HG03575 (cell line): ENCODE measurements around the gene PDE5A.
"Not testable (repeated sequence)": the region's sequence is repeated elsewhere in the genome, so short reads cannot be mapped to it uniquely, and the experiment has no call there.

Experiments
- ATAC-seq: cut with Tn5 transposase; IDR thresholded peaks from one replicate; pipeline ENCODE4 v1.9.1; 2021; ENCODE audit not compliant: unreplicated experiment, insufficient number of reproducible peaks, low FRiP score; ENCODE audit errors: extremely low read depth

Gene PDE5A

DNA sequence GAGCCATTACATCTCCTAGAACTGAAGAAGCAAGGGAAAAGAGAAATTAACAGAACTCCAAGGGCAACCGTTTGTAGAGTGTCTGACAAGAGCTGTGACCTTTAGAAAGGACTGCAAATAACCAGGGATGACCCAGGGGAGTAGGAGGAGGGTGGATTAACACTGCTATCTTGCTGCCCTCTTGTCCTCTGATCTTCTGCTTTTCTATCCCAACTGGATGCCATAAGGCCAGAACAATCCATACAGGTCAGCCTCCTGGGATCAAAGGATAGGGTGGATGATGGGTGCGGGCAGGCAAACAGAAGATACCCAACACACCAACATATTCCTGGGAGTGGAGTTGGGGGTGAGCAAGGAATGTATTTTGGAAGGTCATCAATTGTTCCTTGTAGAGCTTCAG lies 19.8 kb upstream of the PDE5A start:
- no peak for ATAC-seq

DNA sequence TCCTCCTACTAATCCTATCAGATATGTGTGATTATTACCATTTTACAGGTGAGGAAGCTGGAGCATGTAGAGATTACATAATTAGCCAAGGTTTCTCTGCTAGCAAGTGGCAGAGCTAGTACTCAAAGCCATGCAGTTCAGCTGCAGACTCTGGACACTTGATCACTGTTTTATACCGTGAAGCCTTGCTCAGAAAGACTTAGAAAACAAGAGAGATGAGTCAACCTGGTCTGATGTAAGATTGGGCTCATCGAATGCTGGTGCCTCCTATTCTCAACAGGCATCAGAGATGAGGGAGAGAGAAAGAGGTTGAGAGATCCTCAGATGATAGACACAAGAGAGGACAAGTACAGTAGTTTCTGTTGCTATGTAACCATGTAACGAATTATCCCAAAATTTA lies 19.0 kb upstream of the PDE5A start:
- no peak for ATAC-seq

GRCh38 chr4:119646347-119647071 lies 17.9 kb upstream of the PDE5A start:
- no peak for ATAC-seq

DNA sequence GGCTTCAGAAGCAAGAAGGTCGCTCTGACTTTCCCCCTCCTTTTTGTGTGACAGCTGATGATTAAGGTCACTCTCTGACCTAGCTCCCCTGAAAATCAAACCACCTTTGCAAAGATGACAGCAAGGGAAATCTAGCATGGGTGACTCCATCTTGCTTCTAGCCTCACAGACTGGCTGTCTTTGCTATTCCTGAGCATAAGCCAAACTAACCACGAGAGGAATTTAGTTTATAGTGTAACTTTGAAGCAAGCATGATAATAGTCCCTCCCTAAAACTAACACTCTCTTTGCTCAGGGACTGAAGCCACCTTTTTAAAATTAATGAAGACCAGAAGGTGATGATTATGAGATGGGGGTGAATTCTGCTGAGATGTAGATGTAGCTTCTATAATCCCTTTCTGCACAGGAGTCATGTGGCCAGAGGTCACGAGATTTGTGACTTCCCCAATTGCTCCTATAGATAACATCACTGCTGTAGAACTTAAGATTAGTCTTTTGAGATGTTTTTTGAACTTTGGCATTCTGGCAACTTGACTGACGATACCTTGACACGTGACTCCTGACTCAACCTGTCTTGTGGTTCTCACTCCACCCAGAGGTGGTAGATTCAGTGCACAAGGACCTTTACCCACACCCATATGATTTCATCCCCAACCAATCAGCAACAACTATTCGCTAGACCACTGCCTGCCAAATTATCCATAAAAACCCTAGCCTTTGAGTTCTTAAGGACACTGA lies 14.9 kb upstream of the PDE5A start:
- no peak for ATAC-seq

DNA sequence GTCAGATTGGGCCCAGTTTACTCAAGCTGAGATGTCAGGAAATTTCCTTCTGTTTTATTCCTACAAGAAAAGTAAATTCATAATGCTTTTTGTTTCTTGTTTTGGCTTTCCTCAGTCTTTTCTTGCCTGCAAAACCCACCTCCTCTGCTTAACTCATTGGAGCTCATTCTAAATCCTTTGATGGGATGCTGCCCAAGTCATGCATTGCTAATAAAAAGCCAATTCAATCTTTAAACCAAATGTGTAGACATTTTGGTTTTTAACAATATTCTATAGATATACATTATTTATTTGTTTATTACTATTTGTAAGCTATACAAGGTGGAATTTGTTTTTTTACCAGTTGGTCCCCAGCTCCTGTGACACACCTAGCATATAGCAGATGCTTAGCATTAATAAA lies 13.2 kb upstream of the PDE5A start:
- no peak for ATAC-seq

GRCh38 chr4:119638359-119638758 lies 9.8 kb upstream of the PDE5A start:
- no peak for ATAC-seq

- ATAC-seq = not testable (repeated sequence)
Measured at GRCh38 chr4:119636851-119637250, 8.2 kb upstream of the PDE5A start.

DNA sequence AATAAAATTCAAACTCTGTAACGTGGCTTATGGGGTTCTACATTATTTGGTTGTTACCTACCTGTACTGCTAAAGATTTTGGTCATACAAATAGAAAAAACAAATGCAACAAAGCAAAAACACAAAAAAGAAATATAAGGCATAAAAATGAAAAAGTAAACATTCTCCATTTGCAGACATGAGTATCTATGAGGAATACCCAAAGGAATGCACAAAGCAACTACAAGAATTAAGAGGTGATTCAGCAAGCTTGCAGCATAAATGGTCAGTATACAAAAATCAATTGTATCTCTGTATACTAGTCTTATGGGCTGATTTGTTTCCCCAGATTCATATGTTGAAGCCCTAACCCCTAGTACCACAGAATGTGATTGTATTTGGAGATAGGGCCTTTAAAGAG lies 3.6 kb upstream of the PDE5A start:
- no peak for ATAC-seq

GRCh38 chr4:119629142-119629471 lies 503 bp upstream of the PDE5A start:
- ATAC-seq = peak; percentile 11

- ATAC-seq = no peak
Measured at GRCh38 chr4:119627267-119628255, 1.0 kb downstream of the PDE5A start.

- ATAC-seq = no peak
Measured at GRCh38 chr4:119626943-119627266, 1.7 kb downstream of the PDE5A start.

DNA sequence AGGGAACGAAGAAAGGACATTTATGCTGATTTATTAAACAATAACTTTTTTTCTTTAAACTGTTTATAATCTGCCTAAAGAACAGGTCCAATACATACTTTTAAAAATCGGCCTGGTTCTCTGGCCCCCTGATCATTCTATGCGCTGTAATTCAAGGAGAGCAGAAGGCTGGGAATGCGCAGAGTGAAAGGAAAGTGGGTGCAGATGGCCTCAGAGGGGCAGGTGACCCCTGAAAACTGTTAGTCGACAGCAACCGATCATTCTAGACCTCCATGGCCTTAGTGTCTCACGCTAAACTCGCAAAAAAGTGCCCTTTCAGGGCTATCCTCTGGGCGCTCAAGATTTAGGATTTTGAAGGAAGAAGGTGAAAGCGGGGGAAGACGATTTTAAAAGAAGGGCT lies 2.2 kb downstream of the PDE5A start:
- no peak for ATAC-seq

DNA sequence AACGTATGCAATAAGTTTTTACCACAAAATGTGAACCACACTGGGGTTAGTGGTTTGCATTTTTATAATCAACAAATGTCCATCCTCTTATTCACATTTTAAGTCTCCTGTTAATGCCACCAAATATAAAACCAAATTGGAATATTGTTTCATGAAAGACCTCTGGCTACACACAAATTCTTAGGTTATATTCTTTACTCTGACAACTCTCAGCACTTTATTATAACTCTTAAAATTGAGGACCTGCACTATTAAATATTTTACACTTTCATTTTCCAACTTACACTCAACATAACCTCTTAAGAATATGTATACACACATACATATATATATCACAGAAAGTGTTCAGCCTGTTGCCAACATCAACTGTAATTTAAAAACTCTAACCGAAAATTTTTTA lies 2.8 kb downstream of the PDE5A start:
- no peak for ATAC-seq

GRCh38 chr4:119624356-119624755 lies 4.2 kb downstream of the PDE5A start:
- no peak for ATAC-seq

- ATAC-seq = no peak
Measured at GRCh38 chr4:119623025-119623424, 5.6 kb downstream of the PDE5A start.

DNA sequence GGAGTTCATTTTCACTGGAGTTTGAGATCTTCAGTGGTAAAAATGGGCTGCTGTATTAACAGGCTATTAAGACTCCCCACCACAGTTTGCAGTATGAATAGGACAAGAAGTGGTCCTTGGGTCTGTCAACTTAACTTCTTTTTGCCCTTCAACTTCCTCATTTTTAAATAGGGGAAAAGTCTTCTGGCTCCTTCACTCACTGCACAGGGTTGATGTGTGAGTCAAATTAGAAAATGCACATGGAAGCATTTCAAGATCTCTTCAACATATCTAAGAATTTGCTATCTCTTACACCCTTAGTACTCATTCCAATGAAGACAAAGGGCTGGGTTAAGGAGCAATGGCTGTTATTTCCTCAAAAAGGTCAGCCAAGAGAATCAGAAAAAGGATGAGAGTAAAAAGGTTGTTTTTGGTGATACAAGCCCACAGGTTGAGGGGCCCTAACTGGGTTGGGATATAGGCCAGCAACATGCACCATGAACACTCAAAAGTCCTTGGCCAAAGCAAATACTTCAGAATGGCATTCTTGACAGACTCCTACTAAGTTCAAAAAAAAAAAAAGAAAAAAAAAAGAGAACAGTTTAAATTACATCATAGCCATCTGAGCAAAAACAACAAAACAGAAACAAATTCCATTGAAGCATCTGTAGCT lies 13.4 kb downstream of the PDE5A start:
- ATAC-seq = no peak

DNA sequence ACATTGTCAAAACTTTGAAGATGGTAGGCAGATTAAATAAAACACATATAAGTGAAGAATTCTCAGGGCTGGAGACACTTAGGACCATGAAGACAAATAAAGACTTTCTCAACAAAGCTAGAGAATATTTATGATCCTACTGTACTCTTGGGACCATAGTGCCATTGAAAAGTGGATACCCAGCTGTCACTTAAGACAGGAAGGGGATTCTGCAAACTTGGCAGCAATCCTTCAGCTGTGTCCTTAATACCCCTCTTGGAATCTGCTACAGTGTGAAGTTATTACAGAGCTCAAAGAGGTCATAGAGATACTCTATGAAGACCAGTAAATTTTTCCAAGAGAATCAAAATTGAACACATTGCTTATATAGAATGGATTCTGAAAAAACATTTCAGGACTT lies 24.3 kb downstream of the PDE5A start:
- no peak for ATAC-seq

GRCh38 chr4:119602366-119602765 lies 26.2 kb downstream of the PDE5A start:
- ATAC-seq = no peak

DNA sequence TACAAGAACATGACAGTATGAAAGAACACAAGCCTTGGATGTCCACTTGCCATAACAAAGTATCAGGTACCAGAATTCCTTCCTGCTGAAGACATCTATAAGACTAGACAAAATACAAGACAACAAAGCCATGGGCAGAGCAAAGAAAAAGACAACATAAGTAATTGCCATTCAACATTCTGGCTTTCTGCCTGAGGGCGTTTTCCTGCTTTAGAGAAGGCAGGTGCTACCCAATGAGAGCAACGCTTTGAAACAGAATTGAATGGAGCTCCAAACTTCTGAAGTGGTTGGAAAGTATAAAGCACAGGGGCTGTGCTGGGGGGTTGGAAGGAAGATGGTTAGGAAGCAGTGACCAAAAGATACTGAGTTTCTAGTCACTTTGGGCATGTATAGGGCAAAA lies 30.1 kb downstream of the PDE5A start:
- ATAC-seq = no peak
